Frontal cortex (tissue), 4 donors: ENCODE results near the gene CADM2. TPM values are rescaled to one million over a fixed set of nuclear protein-coding genes. Genes with fewer than 3 reads are reported as not detected.
"Not testable (repeated sequence)": the region's sequence is repeated elsewhere in the genome, so short reads cannot be mapped to it uniquely, and the experiment has no call there.

ENCODE experiments used
- DNase-seq, 2 donors: peaks; one replicate each; pipeline ENCODE4 v3.0.0; 2012; ENCODE audit warnings: low spot score in 2 of 2
- FAIRE-seq: peaks from 2 replicates; lab custom pipeline; 2012; peaks lifted over from hg19 to GRCh38; lab: Jason Lieb, UNC
- small RNA-seq: library from RNA; depleted of rRNA; stranded (forward); fragments of <200 nt; gene quantifications from one replicate; pipeline ENCODE3, GENCODE V24; 2014
- total RNA-seq: library from RNA; depleted of rRNA; stranded (reverse); fragments of >200 nt; gene quantifications from one replicate; pipeline ENCODE4 v1.2.3, GENCODE V29; 2014
- donor health status: control.
- donor health status: control.
- donor health status: control.

The CADM2 gene
- total RNA-seq, 1 donor from 2014 or later = 64.8 TPM

DNA sequence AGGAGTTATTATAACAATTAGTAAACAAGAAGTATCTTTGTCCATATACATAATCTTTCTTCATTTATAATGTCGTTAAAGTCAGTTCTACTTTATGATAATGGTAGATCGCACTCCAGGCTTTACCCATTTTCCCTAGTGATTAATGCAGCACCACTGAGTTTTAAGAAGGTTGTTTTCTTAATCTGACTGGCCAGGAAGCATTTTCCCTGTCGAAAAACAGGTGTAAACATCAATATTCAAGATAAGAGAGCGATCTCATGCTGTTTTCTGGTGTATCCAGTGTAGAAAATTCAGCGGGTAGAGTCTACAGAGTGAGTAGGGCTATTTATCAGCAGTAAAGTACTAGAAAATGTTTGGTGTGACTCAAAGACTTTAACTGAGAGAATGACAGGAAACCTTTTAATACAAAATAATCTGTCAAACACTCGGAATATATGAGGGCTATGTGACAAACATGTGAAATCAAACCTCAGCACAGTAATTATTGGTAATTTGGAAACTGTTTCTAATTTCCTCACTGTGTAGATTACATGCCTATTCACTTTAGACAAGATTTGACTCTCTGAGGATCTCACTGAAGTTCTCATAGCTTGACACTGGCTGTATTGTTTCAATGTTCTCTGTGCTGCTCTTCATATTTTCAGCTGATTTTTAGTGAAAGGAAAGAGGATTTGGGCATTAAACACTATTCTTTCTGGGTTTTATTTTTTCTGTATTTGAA, 1019.0 kb downstream of the CADM2 start:
- DNase-seq (no peak), FAIRE-seq (no peak)

- DNase-seq (no peak), FAIRE-seq (no peak)
These were observed 1020.2 kb downstream of the CADM2 start for GRCh38 chr3:85979034-85979433.

GRCh38 chr3:85989581-85989980, 1030.8 kb downstream of the CADM2 start:
- FAIRE-seq, DNase-seq: not testable (repeated sequence)

DNA sequence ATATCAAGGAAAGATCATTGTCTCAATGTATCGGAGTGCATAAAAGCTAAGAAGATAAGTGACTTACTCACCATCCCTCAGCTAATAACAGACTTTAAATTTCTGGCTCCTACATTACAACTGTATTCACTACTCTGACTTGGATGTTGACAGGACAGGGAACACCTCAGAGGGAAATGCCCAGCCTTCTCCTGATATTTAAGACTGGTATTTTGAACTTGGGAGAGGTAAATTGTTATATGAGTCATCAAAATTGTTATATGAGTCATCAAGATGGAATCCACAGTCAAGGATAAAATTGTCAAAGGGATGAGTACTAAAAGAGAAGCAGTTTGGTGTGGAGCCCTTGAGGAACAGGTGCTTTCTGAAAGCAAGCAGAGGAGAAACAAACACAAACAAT, 1070.8 kb downstream of the CADM2 start:
- FAIRE-seq (no peak), DNase-seq (no peak)

DNA sequence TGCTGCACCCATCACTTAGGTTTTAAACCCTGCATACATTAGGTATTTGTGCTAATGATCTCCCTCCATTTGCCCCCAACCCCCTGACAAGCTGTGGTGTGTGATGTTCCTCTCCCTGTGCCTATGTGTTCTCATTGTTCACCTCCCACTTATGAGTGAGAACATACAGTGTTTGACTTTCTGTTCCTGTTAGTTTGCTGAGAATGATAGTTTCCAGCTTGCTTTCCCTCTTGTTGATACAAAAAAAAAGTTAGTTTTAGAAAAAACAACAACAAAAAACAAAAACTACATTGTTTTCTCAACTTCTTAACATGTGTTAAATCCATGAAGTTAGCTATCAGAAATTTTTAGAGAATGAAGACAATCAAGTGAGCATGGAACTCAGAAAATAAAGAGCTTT, 1079.1 kb downstream of the CADM2 start:
- FAIRE-seq (no peak), DNase-seq (no peak)

DNA sequence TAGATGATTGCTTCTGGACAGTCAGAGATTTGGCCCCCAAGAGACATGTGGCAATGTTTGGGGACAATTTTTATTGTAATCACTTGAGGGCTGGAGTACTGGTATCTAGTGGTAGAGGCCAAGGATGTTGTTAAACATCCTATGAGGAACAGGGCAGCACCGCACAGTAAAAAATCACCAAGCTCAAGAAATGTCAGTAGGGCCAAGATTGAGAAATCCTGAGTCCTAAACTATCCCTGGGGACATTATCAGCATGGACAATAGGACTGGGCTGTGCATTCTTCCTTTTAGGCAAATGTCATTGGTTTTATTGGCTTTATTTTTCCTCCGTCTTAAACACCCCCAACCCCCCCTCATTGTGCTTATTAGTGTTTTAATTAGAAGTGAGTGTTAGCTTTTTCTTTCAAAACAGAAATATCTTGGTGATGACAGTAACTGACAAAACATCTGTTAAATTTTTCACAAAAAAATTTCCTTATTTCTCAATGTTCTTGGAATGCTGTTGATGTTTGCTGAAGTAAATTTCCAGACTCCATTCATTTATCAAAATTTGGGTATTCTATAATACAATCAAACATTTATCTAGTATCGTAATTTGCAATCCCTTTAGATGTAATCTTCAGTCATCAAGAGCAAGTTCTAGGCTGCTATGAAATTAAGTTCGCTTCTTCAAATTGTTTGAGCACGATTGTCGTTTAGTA, 1087.8 kb downstream of the CADM2 start:
- DNase-seq (no peak), FAIRE-seq (no peak)

- DNase-seq (no peak), FAIRE-seq (no peak)
These were observed 1088.4 kb downstream of the CADM2 start for GRCh38 chr3:86047161-86047560.

DNA sequence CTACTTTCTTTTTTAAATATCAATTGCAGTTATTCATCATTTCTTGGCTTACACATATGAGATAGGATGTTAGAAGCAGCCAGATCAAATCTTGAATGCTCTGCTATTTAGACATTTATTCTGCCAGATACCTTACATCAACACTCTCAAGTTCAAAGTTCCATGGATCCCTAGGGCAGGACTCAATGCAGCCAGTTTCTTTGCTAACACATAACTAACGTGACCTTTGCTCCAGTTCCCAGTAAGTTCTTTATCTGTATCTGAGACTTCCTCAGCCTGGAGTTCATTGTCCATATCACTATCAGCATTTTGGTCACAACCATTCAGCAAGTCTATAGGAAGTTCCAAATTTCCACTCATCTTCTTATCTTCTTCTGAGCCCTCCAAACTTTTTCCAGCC, 1092.3 kb downstream of the CADM2 start:
- DNase-seq = no peak
- no peak for FAIRE-seq

DNA sequence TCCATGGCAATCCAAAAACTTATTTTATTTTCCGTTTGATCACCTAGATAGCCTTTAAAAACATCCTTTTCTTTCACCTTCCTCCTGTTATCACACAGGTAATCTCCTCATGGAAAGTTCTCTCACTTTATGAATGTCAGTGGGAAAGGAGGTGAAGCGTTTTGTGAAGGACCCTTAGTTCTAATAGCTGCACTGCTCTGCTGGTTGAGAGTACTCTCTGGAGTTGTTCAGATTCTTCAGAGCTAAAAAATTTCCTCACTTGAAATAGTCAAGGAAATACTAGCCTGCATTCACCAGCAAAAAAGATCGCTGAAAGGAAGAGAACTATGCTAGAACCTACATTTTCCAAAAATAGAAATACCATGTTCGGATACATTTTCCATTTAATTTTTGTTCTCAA, 1097.2 kb downstream of the CADM2 start:
- FAIRE-seq (no peak), DNase-seq (no peak)

GRCh38 chr3:86056962-86057361, 1098.2 kb downstream of the CADM2 start:
- FAIRE-seq (no peak), DNase-seq (no peak)

GRCh38 chr3:86073799-86074198, 1115.0 kb downstream of the CADM2 start:
- FAIRE-seq = peak; percentile 21
- DNase-seq = no peak

- no peak for FAIRE-seq
- no peak for DNase-seq
These were observed 1128.5 kb downstream of the CADM2 start for GRCh38 chr3:86087160-86087871.

GRCh38 chr3:86104154-86104553, 1145.4 kb downstream of the CADM2 start:
- DNase-seq (no peak), FAIRE-seq (no peak)

DNA sequence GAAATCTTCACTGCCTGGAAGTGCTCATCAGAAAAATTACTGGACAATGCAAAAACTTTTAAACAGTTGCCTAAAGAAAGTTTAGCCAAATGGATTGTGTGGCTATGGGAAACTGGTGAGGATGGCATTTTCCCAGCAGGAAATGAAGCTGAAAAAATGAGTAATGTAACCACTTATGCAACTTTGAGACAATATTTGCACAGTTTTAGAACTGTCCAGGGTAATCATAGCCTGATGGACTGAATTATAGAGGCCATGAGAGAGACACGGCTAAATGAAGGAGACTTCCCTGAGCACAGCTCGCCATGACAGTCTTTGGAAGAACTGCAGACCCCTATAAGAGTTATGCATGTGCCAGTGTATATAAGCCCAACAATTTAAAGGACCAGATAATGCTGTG, 1150.6 kb downstream of the CADM2 start:
- no peak for DNase-seq
- FAIRE-seq = no peak

Small RNA genes within 50 kb of the gene (small RNA-seq; reads per million reads assigned to genes)
- 0.53 reads per million, percentile 42 among the genes with 10 or more reads in this experiment for gene MIR5688
